BJ (cell line): ENCODE data around the gene ADGRV1. TPM values are rescaled to one million over a fixed set of nuclear protein-coding genes. Genes with fewer than 3 reads are reported as not detected.

Experiments used
- CTCF ChIA-PET: fragments of 350-600 bp; formaldehyde crosslinking; extraction: SDS; loops from one replicate; lab custom pipeline; 2021; ENCODE audit warnings: antibody characterized with exemption, inconsistent platforms; lab: Yijun Ruan, JAX
- POLR2A ChIA-PET: fragments of 300-600 bp; sonication (Branson Sonifier 250); formaldehyde crosslinking; extraction: SDS; loops from one replicate; lab custom pipeline; 2021; ENCODE audit warnings: antibody characterized with exemption; lab: Charles Lee
- DNase-seq: peaks from one replicate; pipeline ENCODE4 v3.0.0-alpha.2; 2011; ENCODE audit warnings: low read depth
- H3K27me3 ChIP-seq: 2 replicates; pipeline ENCODE4 v1.6.0; 2011; ENCODE audit warnings: low read length; ENCODE audit not compliant: control insufficient read depth, insufficient read depth
- H3K36me3 ChIP-seq: 2 replicates; pipeline ENCODE4 v1.5.1; 2011; ENCODE audit warnings: low read length; ENCODE audit not compliant: control insufficient read depth, insufficient read depth
- H3K4me3 ChIP-seq: 2 replicates; pipeline ENCODE4 v1.5.1; 2011; ENCODE audit warnings: low read depth, mild to moderate bottlenecking, control low read depth, low read length
- polyA plus RNA-seq: library from polyadenylated mRNA; depleted of rRNA; stranded (reverse); fragments of >200 nt; gene quantifications from 2 replicates; pipeline ENCODE4 v1.2.3, GENCODE V29; 2011
- TF ChIP-seq, protein P1 (sequence below): IDR thresholded peaks from 2 replicates; pipeline ENCODE4 v1.5.1; 2011; ENCODE audit warnings: low read depth, mild to moderate bottlenecking, control low read depth, inconsistent platforms, low read length, moderate library complexity; ENCODE audit not compliant: insufficient read depth

The ADGRV1 gene
- polyA plus RNA-seq, 1 experiment = 0.15 TPM

DNA sequence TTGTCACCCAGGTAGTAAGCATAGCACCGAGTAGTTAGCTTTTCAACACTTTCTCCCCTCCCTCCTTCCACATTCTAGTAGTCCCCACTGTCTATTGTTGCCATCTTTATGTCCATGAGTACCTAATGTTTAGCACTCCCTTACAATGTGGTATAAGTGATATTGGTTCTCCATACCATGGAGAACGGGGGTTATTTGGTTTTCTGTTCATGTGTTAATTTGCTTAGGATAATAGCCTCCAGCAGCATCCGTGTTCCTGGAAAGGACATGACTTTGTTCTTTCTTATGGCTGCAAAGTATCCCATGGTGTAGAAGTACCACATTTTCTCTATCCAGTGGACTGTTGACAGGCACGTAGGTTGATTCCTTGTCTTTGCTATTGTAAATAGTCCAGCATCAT is 353.9 kb downstream of the ADGRV1 start:
- ChIA-PET POLR2A (no interaction called here), CTCF (interaction anchor here (1.4 kb wide), 1 partner anchor 20 kb away, joined by 4 read pairs; no protein-coding TSS in a partner anchor)
- Histone ChIP-seq H3K4me3 (no peak overlapping the region), H3K36me3 (no peaks in the 10 kb centered on the region), H3K27me3 (no peaks in the 10 kb centered on the region; the same call in 1 of the 2 replicates)
- TF ChIP-seq, protein P1, sequence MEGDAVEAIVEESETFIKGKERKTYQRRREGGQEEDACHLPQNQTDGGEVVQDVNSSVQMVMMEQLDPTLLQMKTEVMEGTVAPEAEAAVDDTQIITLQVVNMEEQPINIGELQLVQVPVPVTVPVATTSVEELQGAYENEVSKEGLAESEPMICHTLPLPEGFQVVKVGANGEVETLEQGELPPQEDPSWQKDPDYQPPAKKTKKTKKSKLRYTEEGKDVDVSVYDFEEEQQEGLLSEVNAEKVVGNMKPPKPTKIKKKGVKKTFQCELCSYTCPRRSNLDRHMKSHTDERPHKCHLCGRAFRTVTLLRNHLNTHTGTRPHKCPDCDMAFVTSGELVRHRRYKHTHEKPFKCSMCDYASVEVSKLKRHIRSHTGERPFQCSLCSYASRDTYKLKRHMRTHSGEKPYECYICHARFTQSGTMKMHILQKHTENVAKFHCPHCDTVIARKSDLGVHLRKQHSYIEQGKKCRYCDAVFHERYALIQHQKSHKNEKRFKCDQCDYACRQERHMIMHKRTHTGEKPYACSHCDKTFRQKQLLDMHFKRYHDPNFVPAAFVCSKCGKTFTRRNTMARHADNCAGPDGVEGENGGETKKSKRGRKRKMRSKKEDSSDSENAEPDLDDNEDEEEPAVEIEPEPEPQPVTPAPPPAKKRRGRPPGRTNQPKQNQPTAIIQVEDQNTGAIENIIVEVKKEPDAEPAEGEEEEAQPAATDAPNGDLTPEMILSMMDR = no peak
- DNase-seq = no peak

DNA sequence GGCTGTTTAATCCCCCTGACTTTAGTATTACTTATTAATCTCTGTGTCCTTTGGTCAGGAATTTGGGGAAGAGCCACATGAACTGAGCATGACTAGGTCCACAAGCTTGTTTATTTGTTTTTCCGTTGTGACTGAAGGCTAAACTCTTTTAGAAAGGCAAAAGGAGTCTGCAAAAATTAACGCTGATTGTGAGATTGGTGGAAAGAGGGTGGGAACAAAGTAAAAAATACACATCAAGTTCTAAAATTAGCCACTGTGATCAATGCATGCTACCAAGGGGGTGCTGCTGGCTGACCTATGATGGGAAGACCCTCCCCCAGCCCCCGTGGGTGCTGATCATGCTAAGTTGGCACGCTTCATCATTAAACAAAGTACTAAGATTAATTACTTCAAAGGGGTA is 356.8 kb downstream of the ADGRV1 start:
- DNase-seq = no peak
- no peaks in the 10 kb centered on the region; the same call in 1 of the 2 replicates for H3K27me3 ChIP-seq
- H3K36me3 ChIP-seq = no peaks in the 10 kb centered on the region
- H3K4me3 ChIP-seq = no peak overlapping the region
- POLR2A ChIA-PET = no interaction called here
- TF ChIP-seq, protein P1 = no peak
- CTCF ChIA-PET = interaction anchor here (0.6 kb wide), 1 partner anchor 1378 kb away, joined by 4 read pairs; no protein-coding TSS in a partner anchor

DNA sequence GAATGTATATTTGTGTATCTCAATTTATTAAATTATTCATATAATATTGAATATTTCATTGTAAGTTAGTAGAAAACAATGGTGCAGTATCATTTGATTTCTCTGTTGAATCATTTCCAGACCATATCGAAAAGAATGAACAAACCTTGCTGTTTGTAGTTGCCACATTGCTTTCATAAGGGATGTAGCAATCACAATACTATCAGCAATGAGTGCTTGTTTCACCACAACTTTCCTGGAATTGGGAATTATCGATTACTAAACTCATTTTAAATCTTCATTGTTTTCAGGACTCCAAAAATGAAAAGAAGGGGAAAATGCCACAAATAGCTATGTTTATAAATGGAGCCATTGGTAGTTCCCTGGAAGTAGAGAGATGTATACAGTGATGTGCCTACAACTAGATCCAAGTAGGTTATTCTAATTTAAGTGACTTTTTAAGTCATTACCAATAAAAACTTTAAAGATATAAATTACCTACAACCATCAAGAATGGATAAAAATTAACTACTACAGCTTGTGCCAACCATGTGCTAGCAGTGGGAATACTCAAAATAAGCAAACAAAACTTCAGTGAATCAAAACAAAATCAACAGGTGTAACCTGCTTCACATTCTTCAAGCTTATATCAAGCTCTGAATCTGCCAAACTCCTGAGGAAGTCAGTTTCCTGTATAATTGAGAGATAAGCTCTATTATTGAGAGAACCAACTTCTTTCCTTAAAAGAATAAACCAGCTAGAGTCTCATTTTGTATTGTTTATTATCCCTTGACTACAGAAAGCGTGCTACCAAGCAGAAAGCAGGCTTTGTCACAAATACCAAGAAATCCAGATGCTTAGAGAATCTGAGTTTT is 358.6 kb downstream of the ADGRV1 start:
- TF ChIP-seq, protein P1 = no peak
- ChIA-PET POLR2A (no interaction called here), CTCF (interaction anchor here (1.2 to 1.4 kb wide), 2 partner anchors 15 to 74 kb away, joined by 3 to 5 read pairs; no protein-coding TSS in a partner anchor)
- Histone ChIP-seq H3K36me3 (no peaks in the 10 kb centered on the region), H3K4me3 (no peak overlapping the region), H3K27me3 (no peaks in the 10 kb centered on the region)
- DNase-seq = no peak

DNA sequence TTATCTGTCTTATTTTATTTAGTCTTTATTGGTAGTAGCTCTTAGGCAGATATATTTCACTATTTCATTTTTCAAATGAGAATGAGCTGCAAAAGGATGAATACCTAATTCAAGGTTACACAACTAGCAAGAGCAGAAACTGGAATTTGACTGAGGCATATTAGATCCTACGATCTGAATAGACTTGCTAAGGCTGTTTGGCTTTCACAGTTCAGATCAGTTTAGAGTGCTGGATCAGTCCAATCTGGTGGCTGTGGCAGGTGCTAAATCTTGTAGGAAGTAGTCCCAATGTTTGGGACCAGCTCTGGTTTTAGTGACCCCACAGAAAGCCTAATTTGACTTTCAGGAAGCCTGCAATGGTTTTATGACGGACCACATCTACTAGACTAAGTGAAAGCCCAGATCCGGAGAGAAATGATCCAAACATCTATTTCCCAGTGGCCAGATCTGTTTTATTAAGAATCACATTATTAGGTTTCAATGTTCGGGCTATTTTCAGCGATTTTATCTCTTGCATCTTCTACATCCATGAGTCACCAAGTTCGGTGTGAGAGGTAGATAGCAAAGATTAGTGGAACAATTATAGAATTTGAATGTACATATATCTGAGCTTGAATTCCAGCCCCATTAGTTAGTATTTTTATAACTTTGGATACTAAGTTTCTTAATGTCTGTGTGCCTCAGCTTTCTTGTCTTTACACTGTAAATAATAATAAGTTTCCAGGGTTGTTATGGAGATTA is 359.5 kb downstream of the ADGRV1 start:
- no peaks in the 10 kb centered on the region for H3K27me3 ChIP-seq
- no peak for DNase-seq
- CTCF ChIA-PET = interaction anchor here (1.2 to 1.4 kb wide), 2 partner anchors 14 to 73 kb away, joined by 3 to 5 read pairs; no protein-coding TSS in a partner anchor
- no peaks in the 10 kb centered on the region for H3K36me3 ChIP-seq
- H3K4me3 ChIP-seq = no peak overlapping the region
- TF ChIP-seq, protein P1 = no peak
- POLR2A ChIA-PET = no interaction called here
